AG04450 (cell line): ENCODE data around the gene BTG3. TPM values are rescaled to one million over a fixed set of nuclear protein-coding genes. Genes with fewer than 3 reads are reported as not detected.

Experiments
- CTCF ChIA-PET: fragments of 300-600, 350-600 bp; formaldehyde crosslinking; extraction: SDS; loops from one replicate; lab custom pipeline; 2022; ENCODE audit warnings: antibody characterized with exemption, inconsistent platforms; lab: Charles Lee
- POLR2A ChIA-PET: fragments of 350-600 bp; formaldehyde crosslinking; extraction: SDS; loops from one replicate; lab custom pipeline; 2021; ENCODE audit warnings: antibody characterized with exemption, inconsistent platforms; lab: Yijun Ruan, JAX
- DNase-seq: peaks from one replicate; pipeline ENCODE4 v3.0.0-alpha.2; 2011; ENCODE audit warnings: low read depth, low spot score
- H3K27ac ChIP-seq: one replicate; pipeline ENCODE4 v1.5.1; 2012; ENCODE audit warnings: low read depth, low read length, control low read depth
- H3K27me3 ChIP-seq: one replicate; pipeline ENCODE4 v1.6.0; 2012; ENCODE audit warnings: low read length; ENCODE audit not compliant: control insufficient read depth, insufficient read depth
- H3K4me3 ChIP-seq: 2 replicates; pipeline ENCODE4 v1.5.1; 2011; ENCODE audit warnings: mild to moderate bottlenecking, low read depth, low read length, control low read depth
- H3K9me3 ChIP-seq: 2 replicates; pipeline ENCODE4 v1.5.1; 2012; ENCODE audit warnings: low read length; ENCODE audit not compliant: control insufficient read depth, insufficient read depth
- CTCF ChIP-seq: IDR thresholded peaks from 2 replicates; pipeline ENCODE4 v1.5.1; 2011; ENCODE audit warnings: low read depth, low read length, control low read depth, inconsistent platforms
- polyA plus RNA-seq: library from polyadenylated mRNA; depleted of rRNA; stranded (reverse); fragments of >200 nt; gene quantifications from 2 replicates; pipeline ENCODE4 v1.2.3, GENCODE V29; 2011; rRNA removed
- small RNA-seq: library from RNA; depleted of rRNA; stranded (forward); fragments of <200 nt; gene quantifications from one replicate; pipeline ENCODE3, GENCODE V24; 2012; ENCODE audit warnings: low read depth; ENCODE audit not compliant: insufficient read length

The BTG3 gene
- polyA plus RNA-seq, 1 experiment, result 59.0 TPM

- no peak overlapping the region for H3K4me3 ChIP-seq
- no peak for DNase-seq
- no peak overlapping the region for H3K27ac ChIP-seq
- TF ChIP-seq CTCF, result no peak
- ChIA-PET POLR2A (no interaction called here), CTCF (interaction anchor here (0.7 to 1.0 kb wide), 2 partner anchors 52 to 158 kb away, joined by 4 to 7 read pairs; no protein-coding TSS in a partner anchor)
- H3K9me3 ChIP-seq, result no peaks in the 10 kb centered on the region
- H3K27me3 ChIP-seq, result no peaks in the 10 kb centered on the region
These were observed 67.7 kb downstream of the BTG3 start for GRCh38 chr21:17545007-17545406.

Small RNA genes within 50 kb of the gene (small RNA-seq; reads per million reads assigned to genes)
- gene RF00019, result not detected

Other genes with a start within 250 kb of the BTG3 start
- 0.67 and 0.99 TPM in 2 replicates for gene CXADR, start 99.9 kb downstream of the BTG3 start, polyA plus RNA-seq
- 11.2 and 17.5 TPM in 2 replicates for gene C21orf91, start 206.5 kb upstream of the BTG3 start, polyA plus RNA-seq